GM21447 (cell line): ENCODE measurements around the gene TMEM135.
A peak's percentile ranks its signal among the peaks of the same experiment; 100 is the strongest.

Experiments used
- ATAC-seq: cut with Tn5 transposase; IDR thresholded peaks from one replicate; pipeline ENCODE4 v1.9.1; 2021; ENCODE audit not compliant: unreplicated experiment

TMEM135 gene

GRCh38 chr11:87190071-87190470 is 152.3 kb downstream of the TMEM135 start:
- ATAC-seq, result no peak

GRCh38 chr11:87193756-87194470 is 156.2 kb downstream of the TMEM135 start:
- ATAC-seq, result no peak

GRCh38 chr11:87194985-87195820 is 157.5 kb downstream of the TMEM135 start:
- ATAC-seq, result no peak

- no peak for ATAC-seq
These were observed 160.6 kb downstream of the TMEM135 start for GRCh38 chr11:87198266-87198881.

- ATAC-seq, result no peak
These were observed 163.6 kb downstream of the TMEM135 start for GRCh38 chr11:87201376-87201775.

- ATAC-seq, result no peak
These were observed 166.3 kb downstream of the TMEM135 start for GRCh38 chr11:87203907-87204602.

GRCh38 chr11:87212891-87213290 is 175.2 kb downstream of the TMEM135 start:
- ATAC-seq, result no peak

GRCh38 chr11:87213444-87213843 is 175.7 kb downstream of the TMEM135 start:
- ATAC-seq, result peak; percentile 77

- ATAC-seq, result no peak
These were observed 177.5 kb downstream of the TMEM135 start for GRCh38 chr11:87215236-87215635.

- ATAC-seq, result no peak
These were observed 181.5 kb downstream of the TMEM135 start for GRCh38 chr11:87219266-87219665.

GRCh38 chr11:87223816-87224215 is 186.1 kb downstream of the TMEM135 start:
- ATAC-seq, result no peak

- no peak for ATAC-seq
These were observed 186.8 kb downstream of the TMEM135 start for GRCh38 chr11:87224486-87224885.

GRCh38 chr11:87228820-87229219 is 191.1 kb downstream of the TMEM135 start:
- ATAC-seq, result no peak

- ATAC-seq, result no peak
These were observed 193.3 kb downstream of the TMEM135 start for GRCh38 chr11:87230995-87231394.

GRCh38 chr11:87232320-87232719 is 194.6 kb downstream of the TMEM135 start:
- no peak for ATAC-seq

GRCh38 chr11:87235366-87235765 is 197.6 kb downstream of the TMEM135 start:
- ATAC-seq, result no peak

GRCh38 chr11:87236368-87236767 is 198.6 kb downstream of the TMEM135 start:
- ATAC-seq, result no peak

- ATAC-seq, result no peak
These were observed 201.3 kb downstream of the TMEM135 start for GRCh38 chr11:87239001-87239400.

- ATAC-seq, result no peak
These were observed 201.8 kb downstream of the TMEM135 start for GRCh38 chr11:87239531-87239930.

GRCh38 chr11:87251560-87251959 is 213.8 kb downstream of the TMEM135 start:
- ATAC-seq, result no peak

GRCh38 chr11:87252869-87253268 is 215.1 kb downstream of the TMEM135 start:
- ATAC-seq, result no peak
